Measurements from ENCODE around the gene ANKRD29. TPM values are rescaled to one million over a fixed set of nuclear protein-coding genes. Genes with fewer than 3 reads are reported as not detected.
"Not testable (repeated sequence)": the region's sequence is repeated elsewhere in the genome, so short reads cannot be mapped to it uniquely, and the experiment has no call there.

Gene ANKRD29
- total RNA-seq, 1 donor from 2014 or later, result 9.2 TPM

- intact Hi-C loops (cut with micrococcal nuclease), result no loop called here
- H3K9me3 ChIP-seq (replicated peaks), result no peaks in the 10 kb centered on the region
- no peak overlapping the region for H3K4me3 ChIP-seq
- H3K27ac ChIP-seq (replicated peaks), result no peak overlapping the region
- H3K4me1 ChIP-seq, result no peaks in the 10 kb centered on the region
- DNase-seq, result no peak
- no peaks in the 10 kb centered on the region for H3K27me3 ChIP-seq (ENCODE audit: low read depth)
- H3K36me3 ChIP-seq, result peaks cover 85% of the 10 kb centered on the region
- TF ChIP-seq CTCF (IDR thresholded peaks at IDR 0.05; ENCODE audit: borderline replicate concordance), result no peak
These were observed 102.5 kb downstream of the ANKRD29 start for GRCh38 chr18:23560186-23560585.

- H3K9me3 ChIP-seq (replicated peaks); H3K27ac ChIP-seq (replicated peaks); H3K4me3 ChIP-seq; DNase-seq; intact Hi-C loops (cut with micrococcal nuclease); H3K4me1 ChIP-seq; H3K27me3 ChIP-seq (ENCODE audit: low read depth): not testable (repeated sequence)
- H3K36me3 ChIP-seq, result peaks cover 96% of the 10 kb centered on the region
These were observed 105.2 kb downstream of the ANKRD29 start for GRCh38 chr18:23557511-23557910.

GRCh38 chr18:23556145-23556780 is 106.4 kb downstream of the ANKRD29 start:
- intact Hi-C loops (cut with micrococcal nuclease), result no loop called here

GRCh38 chr18:23553887-23554286 is 108.8 kb downstream of the ANKRD29 start:
- no peak for TF ChIP-seq CTCF (IDR thresholded peaks at IDR 0.05; ENCODE audit: borderline replicate concordance)
- Histone ChIP-seq H3K27me3 (ENCODE audit: low read depth) (no peaks in the 10 kb centered on the region), H3K27ac (replicated peaks) (no peak overlapping the region), H3K4me1 (no peaks in the 10 kb centered on the region), H3K36me3 (peaks cover 98% of the 10 kb centered on the region), H3K9me3 (replicated peaks) (no peaks in the 10 kb centered on the region), H3K4me3 (no peak overlapping the region)
- intact Hi-C loops (cut with micrococcal nuclease), result no loop called here
- DNase-seq, result no peak

More at GRCh38 chr18:23556145-23556780, 106.4 kb downstream of the ANKRD29 start:
- H3K27me3 ChIP-seq (ENCODE audit: low read depth), result no peaks in the 10 kb centered on the region
- peaks cover 99% of the 10 kb centered on the region for H3K36me3 ChIP-seq
- no peak for DNase-seq
- TF ChIP-seq CTCF (IDR thresholded peaks at IDR 0.05; ENCODE audit: borderline replicate concordance), result no peak
- H3K4me1 ChIP-seq, result no peaks in the 10 kb centered on the region
- no peak overlapping the region for H3K4me3 ChIP-seq
- no peak overlapping the region for H3K27ac ChIP-seq (replicated peaks)
- H3K9me3 ChIP-seq (replicated peaks), result no peaks in the 10 kb centered on the region

- TF ChIP-seq CTCF (IDR thresholded peaks at IDR 0.05; ENCODE audit: borderline replicate concordance), result no peak
- no peaks in the 10 kb centered on the region for H3K27me3 ChIP-seq (ENCODE audit: low read depth)
- H3K36me3 ChIP-seq, result peaks cover 91% of the 10 kb centered on the region
- no peaks in the 10 kb centered on the region for H3K4me1 ChIP-seq
- intact Hi-C loops (cut with micrococcal nuclease), result no loop called here
- no peaks in the 10 kb centered on the region for H3K9me3 ChIP-seq (replicated peaks)
- DNase-seq, result no peak
- no peak overlapping the region for H3K4me3 ChIP-seq
- no peak overlapping the region for H3K27ac ChIP-seq (replicated peaks)
These were observed 110.2 kb downstream of the ANKRD29 start for GRCh38 chr18:23552505-23552904.

GRCh38 chr18:23551978-23552377 is 110.7 kb downstream of the ANKRD29 start:
- intact Hi-C loops (cut with micrococcal nuclease), result no loop called here
- H3K9me3 ChIP-seq (replicated peaks), result no peaks in the 10 kb centered on the region
- no peak overlapping the region for H3K4me3 ChIP-seq
- H3K27ac ChIP-seq (replicated peaks), result no peak overlapping the region
- H3K36me3 ChIP-seq, result peaks cover 91% of the 10 kb centered on the region
- no peak for TF ChIP-seq CTCF (IDR thresholded peaks at IDR 0.05; ENCODE audit: borderline replicate concordance)
- no peaks in the 10 kb centered on the region for H3K27me3 ChIP-seq (ENCODE audit: low read depth)
- no peaks in the 10 kb centered on the region for H3K4me1 ChIP-seq
- DNase-seq, result no peak
